SK-MEL-5 (cell line): ENCODE measurements around the gene INPP4B. TPM values are rescaled to one million over a fixed set of nuclear protein-coding genes. Genes with fewer than 3 reads are reported as not detected.

Source experiments
- DNase-seq: peaks from one replicate; pipeline ENCODE4 v3.0.0-alpha.2; 2016; ENCODE audit warnings: low read depth, low spot score
- in situ Hi-C: cut with HindIII; loops from 2 replicates; pipeline ENCODE4 v1.10.0; 2016; ENCODE audit warnings: low sequenced_read_pairs, high pct_unique_total_duplicates, low pct_unique_long_range_greater_than_20kb
- total RNA-seq: library from RNA; depleted of rRNA; stranded (reverse); fragments of >200 nt; shearing (Covaris generic); gene quantifications from 2 replicates; pipeline ENCODE4 v1.2.3, GENCODE V29; 2014

INPP4B gene
- total RNA-seq, 1 experiment from 2014 or later = 161 TPM

DNA sequence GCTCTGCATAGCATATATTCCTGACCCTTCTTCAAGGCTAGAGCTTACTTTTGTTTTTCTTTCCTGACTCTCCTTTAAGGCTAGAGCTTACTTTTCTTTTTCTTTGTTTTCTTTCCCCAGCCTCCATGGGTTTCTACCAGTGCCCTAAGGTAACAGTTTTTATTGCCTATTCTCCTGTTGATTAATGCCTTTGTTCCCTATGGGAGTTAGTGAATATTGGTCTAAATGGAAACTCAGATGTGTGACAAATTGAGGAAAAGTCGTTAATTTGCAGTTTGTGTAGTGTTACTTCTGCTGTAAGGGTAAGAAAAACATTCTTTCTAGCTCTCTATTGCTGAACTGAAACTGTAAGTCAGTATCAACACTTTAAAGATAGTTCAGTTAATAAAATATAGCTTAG, 851.0 kb downstream of the INPP4B start:
- no peak for DNase-seq
- in situ Hi-C loops = no loop called here

DNA sequence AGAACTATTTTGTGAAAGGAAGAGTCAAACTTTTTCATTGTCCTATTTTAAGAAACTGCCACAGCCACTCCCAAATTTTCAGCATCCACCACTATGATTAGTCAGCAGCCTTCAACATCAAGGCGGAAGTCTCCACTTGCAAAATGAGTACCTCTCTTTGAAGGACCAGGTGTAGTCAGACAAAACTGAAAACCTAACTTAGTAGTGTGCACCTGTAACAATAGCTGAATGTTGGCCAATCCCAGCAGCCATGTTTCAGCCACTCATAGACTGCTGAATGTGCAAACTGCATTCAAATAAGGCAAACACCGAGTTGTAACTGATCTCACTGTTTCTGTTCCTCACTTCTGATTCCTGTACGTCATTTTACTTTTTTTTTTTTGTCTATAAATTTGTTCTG, 868.7 kb downstream of the INPP4B start:
- no peak for DNase-seq
- in situ Hi-C loops = no loop called here
